GM19099 (cell line): ENCODE data around the gene SCGB1C1.

Experiments
- POLR2A ChIP-seq: IDR thresholded peaks from 3 replicates; pipeline ENCODE4 v1.6.1; 2011; ENCODE audit warnings: low read depth; ENCODE audit not compliant: insufficient read length; ENCODE audit errors: extremely low read depth

SCGB1C1 gene

DNA sequence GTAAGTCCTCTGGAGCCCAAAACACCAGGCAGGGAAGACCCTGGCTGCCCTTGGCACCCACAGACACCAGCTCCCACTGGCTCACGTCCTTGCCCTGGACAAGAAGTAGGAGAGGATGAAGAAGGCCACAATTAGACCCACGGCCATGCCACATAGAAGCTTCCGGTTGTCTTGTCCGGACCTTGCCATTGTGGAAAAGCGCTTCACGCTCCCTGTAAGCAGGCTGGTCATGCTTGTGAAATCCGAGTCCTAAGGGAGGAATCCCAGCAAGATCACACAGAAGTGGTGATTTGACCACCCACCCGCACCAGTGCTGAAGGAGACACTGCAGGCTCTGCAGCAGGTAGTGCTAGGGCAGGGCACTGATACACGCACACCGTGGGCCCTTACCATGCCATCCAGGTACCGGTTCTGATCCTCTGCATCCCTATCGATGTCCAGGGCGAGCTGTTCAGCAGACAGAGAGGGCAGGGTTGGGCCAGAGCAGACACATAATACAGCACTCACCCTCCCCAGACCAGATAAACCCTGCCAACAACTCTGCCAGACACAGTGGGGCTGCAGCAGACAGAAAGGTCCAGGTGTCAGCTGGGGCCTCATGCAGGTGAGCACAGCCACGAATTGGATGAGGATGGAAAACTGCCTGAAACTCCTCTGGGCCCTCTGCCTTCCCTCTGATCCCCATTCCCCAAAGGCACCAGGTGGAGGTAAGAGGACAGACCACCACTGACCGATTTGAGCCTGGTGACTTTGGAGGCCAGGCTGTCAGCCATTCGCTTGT lies 12.5 kb downstream of the SCGB1C1 start:
- no peak for TF ChIP-seq POLR2A

DNA sequence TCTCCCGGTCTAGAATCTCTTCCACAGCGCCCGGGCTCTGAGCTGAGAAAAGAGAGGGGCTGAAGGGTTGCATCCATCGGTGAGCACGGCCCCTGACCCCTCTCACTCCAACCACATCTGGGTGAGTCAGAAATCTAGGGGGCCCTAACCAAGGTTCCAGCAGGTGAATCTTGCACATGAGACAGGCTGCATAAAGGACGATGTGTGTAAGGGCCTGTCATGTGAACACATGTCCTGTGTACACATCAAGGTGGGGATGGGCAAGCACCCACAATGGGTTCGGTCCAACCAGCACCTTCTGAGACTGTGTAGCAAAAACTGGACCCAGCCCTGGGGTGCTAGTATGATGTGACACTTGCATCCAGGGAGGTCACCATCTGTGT lies 13.1 kb downstream of the SCGB1C1 start:
- TF ChIP-seq POLR2A = no peak

GRCh38 chr11:206526-207207 lies 13.8 kb downstream of the SCGB1C1 start:
- no peak for TF ChIP-seq POLR2A

DNA sequence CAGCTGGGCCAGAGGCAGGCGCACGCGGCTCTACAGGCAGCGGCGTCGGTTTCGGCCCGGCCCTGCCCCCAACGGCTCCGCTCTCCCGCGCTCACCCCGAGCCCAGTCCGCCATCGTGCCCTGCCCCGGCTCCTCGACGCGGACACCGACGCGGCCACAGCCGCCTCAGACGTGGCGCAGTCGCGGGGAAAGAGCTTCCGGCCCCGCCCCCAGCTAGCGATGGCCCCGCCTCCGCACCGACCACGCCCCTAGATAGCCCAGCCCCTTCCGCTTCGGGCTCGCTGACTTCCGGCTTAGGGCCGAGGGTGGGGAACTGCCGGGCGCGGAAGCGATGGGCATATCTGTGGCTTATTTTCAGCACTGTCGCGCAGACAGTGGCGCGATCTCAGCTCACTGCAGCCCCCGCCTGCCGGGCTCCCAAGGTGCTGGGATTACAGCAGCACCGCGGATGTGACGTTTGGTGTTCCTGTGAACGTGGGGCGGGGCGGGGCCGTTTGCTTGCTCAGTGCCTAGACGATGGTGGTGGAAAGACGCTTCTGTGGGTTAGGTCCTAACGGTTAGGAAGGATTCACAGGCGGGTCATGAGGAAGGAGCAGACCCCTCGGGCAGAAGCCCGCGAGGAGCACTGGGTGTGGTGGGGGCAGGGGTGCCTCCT lies 14.5 kb downstream of the SCGB1C1 start, which contains the start of the genes BET1L and RIC8A:
Gene BET1L, minus strand, starts transcription at position 192 of the 655 bp plus-strand sequence. Its CDS starts 78 bp downstream, at position 114.
Gene RIC8A, plus strand, starts transcription at position 501 of the 655 bp plus-strand sequence. CDS start 1,147 bp downstream, outside the sequence.
- TF ChIP-seq POLR2A = peak; percentile 96

DNA sequence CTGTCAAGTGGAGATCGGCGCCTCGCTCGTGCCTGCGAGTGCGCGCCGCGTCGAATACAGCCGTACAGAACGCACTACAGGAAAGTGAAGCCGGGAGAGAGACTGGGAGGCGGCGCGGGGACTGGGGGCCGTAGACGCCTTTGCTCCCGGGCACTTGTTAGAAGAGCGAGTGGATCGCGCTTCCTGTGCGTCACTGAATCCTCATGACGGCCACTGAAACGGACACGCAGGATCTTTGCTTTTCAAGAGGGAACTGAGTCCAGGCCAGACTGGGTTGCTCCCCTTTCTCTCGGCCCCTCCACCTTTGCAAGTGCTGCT lies 14.9 kb downstream of the SCGB1C1 start:
- TF ChIP-seq POLR2A = no peak

GRCh38 chr11:208181-208916 lies 15.5 kb downstream of the SCGB1C1 start:
- TF ChIP-seq POLR2A = peak; percentile 83

DNA sequence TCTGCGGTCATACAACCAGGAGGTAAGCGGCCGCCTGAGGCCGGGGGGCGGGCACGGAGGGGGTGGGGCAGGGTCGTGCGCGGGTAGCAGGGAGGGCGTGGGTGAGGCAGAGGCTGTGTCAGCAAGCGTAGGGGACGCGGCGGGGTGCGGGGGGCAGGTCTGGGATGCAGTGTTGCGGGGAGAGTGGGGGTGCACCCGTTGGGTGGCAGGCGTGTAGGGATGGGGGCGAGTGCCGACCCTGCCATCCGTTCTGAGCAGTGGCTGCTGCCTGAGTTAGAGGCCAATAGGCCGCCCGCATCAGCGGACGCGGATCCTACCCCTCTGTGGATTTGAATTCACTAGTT lies 16.0 kb downstream of the SCGB1C1 start:
- TF ChIP-seq POLR2A = no peak

DNA sequence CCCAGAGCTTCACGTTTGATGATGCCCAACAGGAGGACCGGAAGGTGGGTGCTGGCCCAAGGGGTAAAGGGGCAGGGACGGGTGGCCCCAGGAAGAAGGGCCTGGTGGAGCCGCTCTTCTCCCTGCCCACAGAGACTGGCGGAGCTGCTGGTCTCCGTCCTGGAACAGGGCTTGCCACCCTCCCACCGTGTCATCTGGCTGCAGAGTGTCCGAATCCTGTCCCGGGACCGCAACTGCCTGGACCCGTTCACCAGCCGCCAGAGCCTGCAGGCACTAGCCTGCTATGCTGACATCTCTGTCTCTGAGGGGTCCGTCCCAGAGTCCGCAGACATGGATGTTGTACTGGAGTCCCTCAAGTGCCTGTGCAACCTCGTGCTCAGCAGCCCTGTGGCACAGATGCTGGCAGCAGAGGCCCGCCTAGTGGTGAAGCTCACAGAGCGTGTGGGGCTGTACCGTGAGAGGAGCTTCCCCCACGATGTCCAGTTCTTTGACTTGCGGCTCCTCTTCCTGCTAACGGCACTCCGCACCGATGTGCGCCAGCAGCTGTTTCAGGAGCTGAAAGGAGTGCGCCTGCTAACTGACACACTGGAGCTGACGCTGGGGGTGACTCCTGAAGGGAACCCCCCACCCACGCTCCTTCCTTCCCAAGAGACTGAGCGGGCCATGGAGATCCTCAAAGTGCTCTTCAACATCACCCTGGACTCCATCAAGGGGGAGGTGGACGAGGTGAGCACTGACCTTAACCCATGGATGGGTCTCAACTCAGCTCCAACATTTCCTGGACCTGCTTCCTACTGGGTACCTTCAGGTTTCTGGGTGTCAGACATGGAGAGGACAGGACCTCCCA lies 16.6 kb downstream of the SCGB1C1 start:
- TF ChIP-seq POLR2A = no peak

DNA sequence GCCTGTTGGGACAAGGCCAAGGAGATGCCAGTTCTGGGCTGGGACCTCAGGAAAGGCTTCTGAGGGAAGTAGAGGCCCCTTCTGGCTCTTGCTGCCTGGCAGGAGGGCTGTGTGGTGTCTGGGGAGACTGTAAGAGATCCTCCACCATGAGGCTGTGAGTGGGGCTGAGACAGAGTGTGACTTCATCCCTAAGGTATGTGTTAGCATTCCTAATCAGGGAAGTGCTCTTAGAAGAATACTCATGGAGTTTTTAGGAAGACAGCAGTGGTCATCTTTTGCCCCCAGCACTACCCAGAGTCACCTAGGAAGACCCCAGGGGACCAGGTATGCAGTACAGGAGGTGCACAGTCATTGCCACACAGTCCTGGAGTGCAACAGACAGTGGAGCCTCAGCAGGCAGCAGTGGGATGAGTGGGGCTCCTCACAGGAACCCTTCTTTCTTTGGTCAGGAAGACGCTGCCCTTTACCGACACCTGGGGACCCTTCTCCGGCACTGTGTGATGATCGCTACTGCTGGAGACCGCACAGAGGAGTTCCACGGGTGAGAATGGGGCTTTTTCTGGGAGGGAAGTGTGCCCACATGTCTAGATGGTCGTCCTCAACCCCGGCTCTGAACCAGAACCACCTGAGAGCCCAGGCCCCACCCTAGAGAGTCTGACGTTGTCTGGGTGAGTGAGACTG lies 17.4 kb downstream of the SCGB1C1 start:
- no peak for TF ChIP-seq POLR2A

DNA sequence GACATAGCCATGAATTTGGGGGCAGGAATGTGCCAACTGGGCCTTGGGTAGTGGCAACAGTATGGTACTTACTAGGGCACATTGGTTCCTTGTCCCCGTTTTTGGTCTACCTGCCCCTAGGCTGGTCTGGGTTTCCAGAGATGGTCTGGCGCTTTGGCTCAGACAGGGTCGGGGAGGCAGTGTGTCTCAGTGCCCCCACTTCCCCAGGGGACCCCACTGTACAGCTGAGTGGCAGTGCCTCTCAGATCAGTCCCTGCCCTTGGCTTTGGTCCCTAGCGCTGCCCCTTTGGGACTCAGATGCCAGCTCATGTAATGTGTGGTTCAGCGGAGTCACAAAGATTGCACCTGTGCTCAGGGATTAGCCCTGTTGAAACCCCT lies 17.9 kb downstream of the SCGB1C1 start:
- no peak for TF ChIP-seq POLR2A

DNA sequence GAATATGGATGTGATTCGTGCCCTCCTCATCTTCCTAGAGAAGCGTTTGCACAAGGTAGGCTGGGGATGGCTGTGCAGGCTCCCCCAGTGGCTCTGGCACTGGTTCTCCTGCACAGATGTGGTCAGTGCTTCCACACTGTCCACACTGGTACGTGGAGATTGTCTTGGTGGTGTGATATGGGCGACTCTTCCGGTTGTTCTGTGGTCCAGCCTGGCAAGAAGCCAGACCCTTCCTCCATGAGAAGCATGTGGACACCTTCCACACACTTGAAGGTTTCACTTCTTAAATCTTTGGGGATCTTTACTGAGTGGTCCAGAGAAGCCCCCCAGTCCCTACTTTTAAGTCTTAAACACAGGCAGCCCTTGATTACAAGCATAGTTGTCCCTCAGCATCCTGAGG lies 18.4 kb downstream of the SCGB1C1 start:
- no peak for TF ChIP-seq POLR2A

- no peak for TF ChIP-seq POLR2A
Measured at GRCh38 chr11:211741-212140, 18.9 kb downstream of the SCGB1C1 start.

DNA sequence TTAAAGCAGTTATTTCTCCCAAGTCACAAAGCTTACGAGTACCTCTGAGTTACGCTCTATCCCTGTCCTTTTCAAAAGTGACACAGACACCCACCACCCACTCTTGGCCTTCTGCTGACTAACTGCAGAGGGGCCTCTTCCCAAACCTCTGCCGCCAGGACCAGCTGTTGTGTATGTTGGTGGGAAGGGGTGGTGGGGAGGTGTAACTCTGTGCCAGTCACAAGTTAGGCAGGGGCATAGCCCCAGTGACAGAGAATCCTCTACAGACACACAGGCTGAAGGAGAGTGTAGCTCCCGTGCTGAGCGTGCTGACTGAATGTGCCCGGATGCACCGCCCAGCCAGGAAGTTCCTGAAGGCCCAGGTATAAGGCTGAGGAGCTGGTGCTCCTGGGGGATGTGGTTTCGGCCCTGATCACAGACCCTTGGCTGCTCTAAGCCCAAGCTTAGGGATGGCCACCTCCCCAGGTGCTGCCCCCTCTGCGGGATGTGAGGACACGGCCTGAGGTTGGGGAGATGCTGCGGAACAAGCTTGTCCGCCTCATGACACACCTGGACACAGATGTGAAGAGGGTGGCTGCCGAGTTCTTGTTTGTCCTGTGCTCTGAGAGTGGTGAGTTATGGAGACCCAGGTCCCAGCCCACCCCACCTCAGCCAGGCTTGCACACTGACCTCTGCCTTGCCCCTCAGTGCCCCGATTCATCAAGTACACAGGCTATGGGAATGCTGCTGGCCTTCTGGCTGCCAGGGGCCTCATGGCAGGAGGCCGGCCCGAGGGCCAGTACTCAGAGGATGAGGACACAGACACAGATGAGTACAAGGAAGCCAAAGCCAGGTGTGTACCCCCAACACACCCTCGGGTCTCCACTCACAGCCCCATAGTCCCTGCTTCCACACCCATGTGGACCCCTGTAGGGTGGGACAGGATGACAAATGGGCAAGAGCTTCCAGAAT lies 19.5 kb downstream of the SCGB1C1 start:
- TF ChIP-seq POLR2A = no peak
